ENCODE results near the gene SPTBN4. TPM values are rescaled to one million over a fixed set of nuclear protein-coding genes. Genes with fewer than 3 reads are reported as not detected.

The SPTBN4 gene
- total and polyA plus RNA-seq, 10 donors = 0.30 to 2.3 (median 0.66) TPM

- Histone ChIP-seq H3K4me3 (no peak overlapping the region), H3K27ac (peak overlapping the region in 2 of 8 donors; percentile 87 to 91), H3K27me3 (replicated peaks in 1 of 7) (no peaks in the 10 kb centered on the region), H3K4me1 (peaks cover 0 to 69% (median 12%) of the 10 kb centered on the region in 6 donors), H3K36me3 (peaks cover 7 to 100% (median 88%) of the 10 kb centered on the region in 6 donors), H3K9me3 (no peaks in the 10 kb centered on the region)
- no peak for TF ChIP-seq POLR2AphosphoS5 (IDR thresholded peaks at IDR 0.05)
- TF ChIP-seq POLR2A (IDR thresholded peaks at IDR 0.05) = no peak
- TF ChIP-seq CTCF (IDR thresholded peaks at IDR 0.05 in 8 of 11, conservative IDR thresholded peaks at IDR 0.05 in 3 of 11) = no peak
- DNase-seq = peak; percentile 38
- intact Hi-C loops (cut with DNase I; ENCODE audit: low total_unique reads) = no loop called here
- 83 to 91% (median 88%) methylated on average over 5 of the region's 5 CpGs for WGBS, 5 donors
Measured at GRCh38 chr19:40584007-40584406, 117.2 kb downstream of the SPTBN4 start.

GRCh38 chr19:40585241-40585981 lies 118.6 kb downstream of the SPTBN4 start:
- Histone ChIP-seq H3K4me3 (no peak overlapping the region), H3K27me3 (replicated peaks in 1 of 7) (no peaks in the 10 kb centered on the region), H3K36me3 (peaks cover 7 to 100% (median 86%) of the 10 kb centered on the region in 6 donors), H3K27ac (peak overlapping the region in 7 of 8 donors; percentile 59 to 91 (median 85)), H3K4me1 (peaks cover 0 to 55% (median 2%) of the 10 kb centered on the region in 6 donors), H3K9me3 (no peaks in the 10 kb centered on the region)
- intact Hi-C loops (cut with DNase I; ENCODE audit: low total_unique reads) = no loop called here
- TF ChIP-seq POLR2A (IDR thresholded peaks at IDR 0.05) (no peak), POLR2AphosphoS5 (IDR thresholded peaks at IDR 0.05) (peak in 1 of 3 donors; percentile 57)
- DNase-seq = peak; percentile 79
- 60 to 87% (median 75%) methylated on average over 11 of the region's 11 CpGs for WGBS, 5 donors

- H3K27ac ChIP-seq = peak overlapping the region in 7 of 8 donors; percentile 59 to 91 (median 85)
- H3K9me3 ChIP-seq = no peaks in the 10 kb centered on the region
- no peak overlapping the region for H3K4me3 ChIP-seq
- H3K36me3 ChIP-seq = peaks cover 7 to 100% (median 82%) of the 10 kb centered on the region in 6 donors
- no peak for DNase-seq
- no peak for TF ChIP-seq POLR2A (IDR thresholded peaks at IDR 0.05)
- TF ChIP-seq POLR2AphosphoS5 (IDR thresholded peaks at IDR 0.05) = no peak
- TF ChIP-seq CTCF (IDR thresholded peaks at IDR 0.05 in 8 of 11, conservative IDR thresholded peaks at IDR 0.05 in 3 of 11) = no peak
- WGBS, 5 donors = 61 to 82% (median 76%) methylated on average over 2 of the region's 2 CpGs
- H3K27me3 ChIP-seq (replicated peaks in 1 of 7) = no peaks in the 10 kb centered on the region
- intact Hi-C loops (cut with DNase I; ENCODE audit: low total_unique reads) = no loop called here
- H3K4me1 ChIP-seq = peaks cover 0 to 49% (median 0%) of the 10 kb centered on the region in 6 donors
Measured at GRCh38 chr19:40585982-40586422, 119.2 kb downstream of the SPTBN4 start.

- 97 to 98% (median 97%) methylated on average over 14 of the region's 14 CpGs for WGBS, 5 donors
- Histone ChIP-seq H3K4me1 (peaks cover 0 to 44% (median 0%) of the 10 kb centered on the region in 6 donors), H3K36me3 (peaks cover 7 to 100% (median 79%) of the 10 kb centered on the region in 6 donors), H3K27ac (peak overlapping the region in 5 of 8 donors; percentile 62 to 91 (median 85)), H3K27me3 (replicated peaks in 1 of 7) (no peaks in the 10 kb centered on the region), H3K4me3 (no peak overlapping the region), H3K9me3 (no peaks in the 10 kb centered on the region)
- TF ChIP-seq POLR2AphosphoS5 (IDR thresholded peaks at IDR 0.05) (peak in 1 of 3 donors; percentile 18), CTCF (IDR thresholded peaks at IDR 0.05 in 8 of 11, conservative IDR thresholded peaks at IDR 0.05 in 3 of 11) (no peak)
- intact Hi-C loops (cut with DNase I; ENCODE audit: low total_unique reads) = no loop called here
- peak; percentile 73 for DNase-seq
Measured at GRCh38 chr19:40586611-40587010, 119.8 kb downstream of the SPTBN4 start.
